ENCODE measurements around the gene LPAR6.

Gene LPAR6

DNA sequence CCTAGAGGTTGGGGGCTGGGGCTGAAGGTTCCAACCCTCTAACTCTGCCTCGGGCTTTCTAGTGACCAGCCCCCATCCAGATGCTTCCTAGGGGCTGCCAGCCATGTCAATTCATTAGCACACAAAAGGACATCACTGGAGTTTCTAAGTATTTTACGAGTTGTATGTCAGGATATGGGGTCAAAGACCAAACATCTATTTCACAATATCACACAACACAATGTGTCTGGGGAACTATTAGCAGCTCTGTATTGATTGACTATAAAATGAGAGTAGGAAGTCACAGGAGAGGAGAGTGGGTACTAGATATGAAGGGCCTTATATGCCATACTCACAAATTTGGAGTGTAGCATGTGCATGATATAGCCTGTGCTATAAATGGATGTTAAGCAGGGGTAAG is 42.1 kb downstream of the LPAR6 start:
- DNase-seq (ENCODE audit: low read depth in 2 of 2): no peak

DNA sequence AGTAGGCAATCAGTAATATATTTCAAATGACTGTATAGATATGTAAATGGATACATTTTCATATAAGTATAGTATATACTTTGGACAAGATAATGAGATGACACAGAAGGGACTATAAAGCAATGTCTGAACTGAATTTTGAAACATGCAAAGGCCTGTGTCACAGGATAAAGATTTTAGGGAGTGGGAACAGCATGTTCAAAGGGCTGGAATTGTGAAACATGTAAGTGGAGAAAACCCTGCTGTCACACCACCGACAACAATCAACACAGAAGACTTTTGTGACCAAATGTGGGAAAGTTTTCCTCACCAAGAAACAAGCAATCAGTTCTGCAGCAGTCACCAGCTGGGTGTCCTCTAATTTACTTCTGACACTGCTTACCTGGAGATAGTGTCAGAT is 42.9 kb downstream of the LPAR6 start:
- no peak for DNase-seq (ENCODE audit: low read depth in 2 of 2)

Data from stimulated activated CD8-positive, alpha-beta memory T cell treated with anti-CD3 and anti-CD28 coated beads, Interleukin-15, amount 100 ng/mL, for 48 hours (primary cell).